Muscle of arm (tissue), 12 donors: Measurements from ENCODE around the gene EIF4G3. TPM values are rescaled to one million over a fixed set of nuclear protein-coding genes. Genes with fewer than 3 reads are reported as not detected.
"Not testable (repeated sequence)": the region's sequence is repeated elsewhere in the genome, so short reads cannot be mapped to it uniquely, and the experiment has no call there.

Experiments used
- DNase-seq: peaks from one replicate; pipeline ENCODE4 v3.0.0-alpha.2; 2013
- polyA plus RNA-seq, 12 donors: library from polyadenylated mRNA; unstranded; fragments of 120-200 nt; gene quantifications; one replicate each; pipeline ENCODE4 v1.2.1, GENCODE V29; 2013; ENCODE audit not compliant: insufficient read length in 12 of 12

EIF4G3 gene
- polyA plus RNA-seq, 12 donors = 31.5 to 63.8 (median 37.7) TPM; not detected in 1

- DNase-seq = no peak
These were observed 62.3 kb downstream of the EIF4G3 start for GRCh38 chr1:21114431-21114830.

GRCh38 chr1:21110163-21110562 lies 66.5 kb downstream of the EIF4G3 start:
- no peak for DNase-seq

GRCh38 chr1:21106709-21107108 lies 70.0 kb downstream of the EIF4G3 start:
- DNase-seq = no peak

- no peak for DNase-seq
These were observed 70.5 kb downstream of the EIF4G3 start for GRCh38 chr1:21106238-21106637.

GRCh38 chr1:21105807-21106206 lies 70.9 kb downstream of the EIF4G3 start:
- no peak for DNase-seq

- no peak for DNase-seq
These were observed 72.0 kb downstream of the EIF4G3 start for GRCh38 chr1:21104683-21105082.

GRCh38 chr1:21100481-21100921 lies 76.2 kb downstream of the EIF4G3 start:
- peak; percentile 10 for DNase-seq

GRCh38 chr1:21099869-21100131 lies 76.9 kb downstream of the EIF4G3 start:
- DNase-seq = no peak

GRCh38 chr1:21099034-21099868 lies 77.4 kb downstream of the EIF4G3 start:
- no peak for DNase-seq

- DNase-seq = no peak
These were observed 78.3 kb downstream of the EIF4G3 start for GRCh38 chr1:21098186-21098915.

GRCh38 chr1:21097729-21098128 lies 79.0 kb downstream of the EIF4G3 start:
- no peak for DNase-seq

- no peak for DNase-seq
These were observed 80.7 kb downstream of the EIF4G3 start for GRCh38 chr1:21095976-21096375.

- DNase-seq = not testable (repeated sequence)
These were observed 82.4 kb downstream of the EIF4G3 start for GRCh38 chr1:21094282-21094681.

- not testable (repeated sequence) for DNase-seq
These were observed 83.3 kb downstream of the EIF4G3 start for GRCh38 chr1:21093271-21093958.

GRCh38 chr1:21092545-21092944 lies 84.2 kb downstream of the EIF4G3 start:
- not testable (repeated sequence) for DNase-seq

- not testable (repeated sequence) for DNase-seq
These were observed 85.5 kb downstream of the EIF4G3 start for GRCh38 chr1:21091053-21091690.

- DNase-seq = peak; percentile 10
These were observed 86.2 kb downstream of the EIF4G3 start for GRCh38 chr1:21090463-21090862.

- DNase-seq = no peak
These were observed 87.0 kb downstream of the EIF4G3 start for GRCh38 chr1:21089731-21090130.

- DNase-seq = no peak
These were observed 87.4 kb downstream of the EIF4G3 start for GRCh38 chr1:21089299-21089698.

GRCh38 chr1:21084111-21084810 lies 92.4 kb downstream of the EIF4G3 start:
- no peak for DNase-seq

- no peak for DNase-seq
These were observed 94.6 kb downstream of the EIF4G3 start for GRCh38 chr1:21082073-21082472.

GRCh38 chr1:21077085-21077484 lies 99.6 kb downstream of the EIF4G3 start:
- DNase-seq = no peak
